A673 (cell line): ENCODE data around the gene C3orf52. TPM values are rescaled to one million over a fixed set of nuclear protein-coding genes. Genes with fewer than 3 reads are reported as not detected.

Experiments
- BruUV-seq: library from RNA; stranded (reverse); fragments of 400-500 nt; replicated peaks from 2 replicates; lab custom pipeline; 2021; lab: Mats Ljungman, UMichigan
- CTCF ChIA-PET: fragments of 300-600 bp; sonication (Branson Sonifier 250); formaldehyde crosslinking; loops from one replicate; lab custom pipeline; 2022; ENCODE audit warnings: antibody characterized with exemption; lab: Charles Lee
- POLR2A ChIA-PET: fragments of 300-600 bp; sonication (Branson Sonifier 250); formaldehyde crosslinking; loops from one replicate; lab custom pipeline; 2022; ENCODE audit warnings: antibody characterized with exemption; ENCODE audit not compliant: low non-redundant PET; lab: Charles Lee
- DNase-seq: peaks from one replicate; pipeline ENCODE4 v3.0.0-alpha.2; 2015; ENCODE audit warnings: low spot score
- H3K27ac ChIP-seq: fragments of 200-600 bp; sonication (generic); 2 replicates; pipeline ENCODE4 v1.5.1; 2016; ENCODE audit warnings: mixed run types, low read depth, mild to moderate bottlenecking, mixed read lengths, antibody characterized with exemption, low read length; ENCODE audit not compliant: poor library complexity, severe bottlenecking
- H3K27me3 ChIP-seq: fragments of 200-600 bp; sonication (generic); replicated peaks from 2 replicates; pipeline ENCODE4 v1.6.1; 2017; ENCODE audit warnings: mixed run types, low read depth, mild to moderate bottlenecking, mixed read lengths, antibody characterized with exemption, low read length; ENCODE audit not compliant: insufficient read depth, poor library complexity
- H3K36me3 ChIP-seq: fragments of 200-600 bp; sonication (generic); 2 replicates; pipeline ENCODE4 v1.6.1; 2016; ENCODE audit warnings: mixed run types, mild to moderate bottlenecking, mixed read lengths, antibody characterized with exemption, low read length; ENCODE audit not compliant: insufficient read depth, poor library complexity, severe bottlenecking
- H3K4me1 ChIP-seq: fragments of 200-600 bp; sonication (generic); 2 replicates; pipeline ENCODE4 v1.6.1; 2017; ENCODE audit warnings: mixed run types, mild to moderate bottlenecking, mixed read lengths, antibody characterized with exemption, low read length; ENCODE audit not compliant: insufficient read depth, poor library complexity, severe bottlenecking
- H3K4me3 ChIP-seq: fragments of 200-600 bp; sonication (generic); 2 replicates; pipeline ENCODE4 v1.5.1; 2016; ENCODE audit warnings: low read depth, mixed run types, mild to moderate bottlenecking, mixed read lengths, low read length; ENCODE audit not compliant: poor library complexity, severe bottlenecking
- H3K9me3 ChIP-seq: fragments of 200-600 bp; sonication (generic); 2 replicates; pipeline ENCODE4 v1.6.1; 2016; ENCODE audit warnings: mixed run types, low read depth, mild to moderate bottlenecking, mixed read lengths, antibody characterized with exemption, low read length; ENCODE audit not compliant: poor library complexity, severe bottlenecking
- CTCF ChIP-seq: fragments of 300-800, 200-600 bp; sonication (generic); conservative IDR thresholded peaks from 2 replicates; pipeline ENCODE4 v1.5.1; 2017; ENCODE audit warnings: low read depth, mild to moderate bottlenecking, antibody characterized with exemption, low read length, moderate library complexity, mixed read lengths
- EZH2 ChIP-seq: fragments of 200-600 bp; sonication (generic); IDR thresholded peaks from 2 replicates; pipeline ENCODE4 v1.6.1; 2017; ENCODE audit warnings: borderline replicate concordance, low read depth, mild to moderate bottlenecking, mixed read lengths, antibody characterized with exemption, low read length; ENCODE audit not compliant: poor library complexity, severe bottlenecking
- intact Hi-C: fragments of 100-400 bp; cut with micrococcal nuclease; formaldehyde crosslinking; loops from one replicate; pipeline ENCODE4 v1.10.0; 2022; ENCODE audit not compliant: unreplicated experiment
- total RNA-seq: library from RNA; stranded (reverse); gene quantifications from 2 replicates; pipeline ENCODE4 v1.2.3, GENCODE V29; 2021

C3orf52 gene
- total RNA-seq, 1 experiment from 2014 or later: 0.73 TPM

GRCh38 chr3:112053229-112053628 lies 33.0 kb upstream of the C3orf52 start:
- TF ChIP-seq EZH2 (no peak), CTCF (no peak)
- intact Hi-C loops: no loop called here
- Histone ChIP-seq H3K4me1 (no peaks in the 10 kb centered on the region), H3K27me3 (no peaks in the 10 kb centered on the region), H3K36me3 (no peaks in the 10 kb centered on the region), H3K4me3 (no peak overlapping the region), H3K27ac (no peak overlapping the region), H3K9me3 (no peaks in the 10 kb centered on the region)
- BruUV-seq: no TSS peak
- DNase-seq: no peak
- ChIA-PET POLR2A (no interaction called here), CTCF (no interaction called here)

- BruUV-seq: no TSS peak
- no peak for DNase-seq
Measured at GRCh38 chr3:112056451-112056929, 29.7 kb upstream of the C3orf52 start.

GRCh38 chr3:112059497-112059896 lies 26.7 kb upstream of the C3orf52 start:
- no peak for DNase-seq
- TF ChIP-seq CTCF (no peak), EZH2 (no peak)
- no TSS peak for BruUV-seq
- Histone ChIP-seq H3K27me3 (no peaks in the 10 kb centered on the region), H3K9me3 (no peaks in the 10 kb centered on the region), H3K4me3 (no peak overlapping the region), H3K36me3 (no peaks in the 10 kb centered on the region), H3K4me1 (no peaks in the 10 kb centered on the region), H3K27ac (no peak overlapping the region)
- ChIA-PET CTCF (no interaction called here), POLR2A (no interaction called here)
- intact Hi-C loops: no loop called here

More at GRCh38 chr3:112056451-112056929, 29.7 kb upstream of the C3orf52 start:
- no peak overlapping the region for H3K4me3 ChIP-seq
- no peaks in the 10 kb centered on the region for H3K36me3 ChIP-seq
- H3K4me1 ChIP-seq: no peaks in the 10 kb centered on the region
- no peaks in the 10 kb centered on the region for H3K27me3 ChIP-seq
- no peak overlapping the region for H3K27ac ChIP-seq
- intact Hi-C loops: no loop called here
- ChIA-PET POLR2A (no interaction called here), CTCF (no interaction called here)
- no peaks in the 10 kb centered on the region for H3K9me3 ChIP-seq
- TF ChIP-seq EZH2 (no peak), CTCF (no peak)
